Left ventricle myocardium inferior (tissue), 1 donor: Measurements from ENCODE around the gene ADGRF1. TPM values are rescaled to one million over a fixed set of nuclear protein-coding genes. Genes with fewer than 3 reads are reported as not detected.

Source experiments
- DNase-seq: peaks from one replicate; pipeline ENCODE4 v3.0.0-alpha.2; 2020
- H3K27ac ChIP-seq: fragments of 200-600 bp; replicated peaks from 2 replicates; pipeline ENCODE4 v1.8.0; 2021
- H3K27me3 ChIP-seq: fragments of 200-600 bp; 2 replicates; pipeline ENCODE4 v1.8.0; 2021; ENCODE audit warnings: low read depth
- H3K36me3 ChIP-seq: fragments of 200-600 bp; 2 replicates; pipeline ENCODE4 v1.8.0; 2021
- H3K4me1 ChIP-seq: fragments of 200-600 bp; 2 replicates; pipeline ENCODE4 v1.8.0; 2021
- H3K4me3 ChIP-seq: fragments of 200-600 bp; 2 replicates; pipeline ENCODE4 v1.8.0; 2021; ENCODE audit warnings: mild to moderate bottlenecking, moderate library complexity
- H3K9me3 ChIP-seq: fragments of 200-600 bp; replicated peaks from 2 replicates; pipeline ENCODE4 v1.8.0; 2021
- intact Hi-C: fragments of 100-400 bp; cut with micrococcal nuclease; formaldehyde crosslinking; loops from one replicate; pipeline ENCODE4 v1.11.0; 2022
- total RNA-seq: library from RNA; stranded (reverse); fragmentation: NEBNext Ultra II Directional; extraction: Animal tissue kit (Norgen Biotek cat#: 25700); gene quantifications from one replicate; pipeline ENCODE4 v1.2.1, GENCODE V29; 2021
- TF ChIP-seq, protein P1 (sequence below): fragments of 200-600 bp; IDR thresholded peaks from 2 replicates; pipeline ENCODE4 v1.8.0; 2021; ENCODE audit warnings: antibody characterized with exemption, mild to moderate bottlenecking, borderline replicate concordance
- donor health status: DM: no; HTN: yes; CAD: no; lungs with severe emphysema.

ADGRF1 gene
- total RNA-seq, 1 donor from 2014 or later = not detected

GRCh38 chr6:47075168-47075567 lies 33.0 kb upstream of the ADGRF1 start:
- no peak for DNase-seq
- Histone ChIP-seq H3K27ac (peak overlapping the region; percentile 78), H3K9me3 (no peaks in the 10 kb centered on the region), H3K36me3 (no peaks in the 10 kb centered on the region), H3K4me1 (peaks cover 19% of the 10 kb centered on the region), H3K4me3 (no peak overlapping the region), H3K27me3 (peaks cover 43% of the 10 kb centered on the region)
- TF ChIP-seq, protein P1, sequence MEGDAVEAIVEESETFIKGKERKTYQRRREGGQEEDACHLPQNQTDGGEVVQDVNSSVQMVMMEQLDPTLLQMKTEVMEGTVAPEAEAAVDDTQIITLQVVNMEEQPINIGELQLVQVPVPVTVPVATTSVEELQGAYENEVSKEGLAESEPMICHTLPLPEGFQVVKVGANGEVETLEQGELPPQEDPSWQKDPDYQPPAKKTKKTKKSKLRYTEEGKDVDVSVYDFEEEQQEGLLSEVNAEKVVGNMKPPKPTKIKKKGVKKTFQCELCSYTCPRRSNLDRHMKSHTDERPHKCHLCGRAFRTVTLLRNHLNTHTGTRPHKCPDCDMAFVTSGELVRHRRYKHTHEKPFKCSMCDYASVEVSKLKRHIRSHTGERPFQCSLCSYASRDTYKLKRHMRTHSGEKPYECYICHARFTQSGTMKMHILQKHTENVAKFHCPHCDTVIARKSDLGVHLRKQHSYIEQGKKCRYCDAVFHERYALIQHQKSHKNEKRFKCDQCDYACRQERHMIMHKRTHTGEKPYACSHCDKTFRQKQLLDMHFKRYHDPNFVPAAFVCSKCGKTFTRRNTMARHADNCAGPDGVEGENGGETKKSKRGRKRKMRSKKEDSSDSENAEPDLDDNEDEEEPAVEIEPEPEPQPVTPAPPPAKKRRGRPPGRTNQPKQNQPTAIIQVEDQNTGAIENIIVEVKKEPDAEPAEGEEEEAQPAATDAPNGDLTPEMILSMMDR = no peak
- intact Hi-C loops = no loop called here

DNA sequence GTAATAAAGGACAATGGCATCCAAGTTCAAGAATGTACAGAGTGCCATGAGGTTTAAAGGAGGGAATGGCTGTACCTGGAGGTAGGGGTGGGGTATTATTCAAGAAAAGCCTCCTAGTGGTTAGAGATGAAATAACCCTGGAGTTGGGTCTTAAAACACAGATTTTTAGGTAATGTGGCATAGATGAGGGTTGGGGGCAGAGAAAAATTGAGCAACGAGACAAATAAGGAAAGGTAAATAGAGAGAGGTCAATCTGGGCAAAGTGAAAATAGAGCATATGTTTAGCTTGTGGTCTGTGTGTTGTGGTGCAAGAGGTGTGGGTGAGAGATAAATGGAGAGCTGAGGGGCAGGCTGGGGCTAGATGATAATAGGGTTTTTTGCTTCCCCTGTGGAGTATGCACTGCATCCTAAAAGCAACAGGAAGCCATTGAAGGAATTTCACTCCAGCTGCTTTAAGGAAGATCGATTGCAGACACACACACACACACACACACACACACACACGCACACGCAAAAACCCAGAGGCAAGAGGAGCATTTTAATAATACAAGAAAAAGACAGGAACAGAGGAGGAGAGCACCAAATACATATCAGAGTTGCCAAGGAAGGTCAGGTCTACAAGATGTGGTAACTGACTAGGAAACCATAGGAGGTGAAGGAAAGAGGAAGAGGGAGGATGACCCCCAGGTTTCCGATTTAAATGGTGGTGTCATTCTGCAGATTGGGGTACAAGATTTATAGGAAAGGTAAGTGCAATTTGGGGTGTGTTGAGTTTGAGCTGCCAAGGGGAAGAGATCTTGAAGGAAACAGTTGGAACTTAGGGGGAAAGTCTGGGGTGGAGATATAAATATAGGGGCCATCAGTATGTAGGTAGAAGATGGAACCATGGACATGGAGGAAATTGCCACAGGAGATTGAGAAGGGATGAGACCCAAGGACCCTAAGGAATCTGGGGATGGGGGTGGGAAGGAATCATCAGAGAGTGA lies 31.3 kb upstream of the ADGRF1 start:
- no peak overlapping the region for H3K27ac ChIP-seq
- no peaks in the 10 kb centered on the region for H3K9me3 ChIP-seq
- TF ChIP-seq, protein P1 = peak; percentile 18
- peaks cover 26% of the 10 kb centered on the region for H3K27me3 ChIP-seq
- no peak for DNase-seq
- no peak overlapping the region for H3K4me3 ChIP-seq
- no peaks in the 10 kb centered on the region for H3K36me3 ChIP-seq
- peaks cover 19% of the 10 kb centered on the region for H3K4me1 ChIP-seq
- intact Hi-C loops = no loop called here

DNA sequence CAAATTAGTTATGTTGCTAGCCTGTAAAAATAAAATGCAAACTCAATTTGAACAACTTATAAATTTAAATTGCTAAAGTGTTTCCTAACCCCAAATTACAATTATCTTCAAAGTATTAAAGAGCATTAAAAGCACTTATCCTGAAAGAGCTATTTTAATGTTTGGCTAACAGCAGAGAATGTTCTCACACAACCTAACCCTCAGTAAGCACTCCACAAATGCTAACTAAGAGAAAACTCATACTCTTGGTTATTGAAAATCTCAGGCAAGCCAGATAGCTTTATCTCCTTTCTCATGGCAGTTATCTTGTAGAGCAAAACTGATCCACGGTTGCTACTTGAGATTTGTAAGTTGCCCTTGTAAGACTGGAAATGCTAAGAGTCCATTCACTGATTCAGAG lies 30.5 kb upstream of the ADGRF1 start:
- Histone ChIP-seq H3K9me3 (no peaks in the 10 kb centered on the region), H3K27me3 (peaks cover 19% of the 10 kb centered on the region), H3K4me3 (no peak overlapping the region), H3K27ac (no peak overlapping the region), H3K4me1 (peaks cover 19% of the 10 kb centered on the region), H3K36me3 (no peaks in the 10 kb centered on the region)
- TF ChIP-seq, protein P1 = no peak
- intact Hi-C loops = no loop called here
- no peak for DNase-seq

DNA sequence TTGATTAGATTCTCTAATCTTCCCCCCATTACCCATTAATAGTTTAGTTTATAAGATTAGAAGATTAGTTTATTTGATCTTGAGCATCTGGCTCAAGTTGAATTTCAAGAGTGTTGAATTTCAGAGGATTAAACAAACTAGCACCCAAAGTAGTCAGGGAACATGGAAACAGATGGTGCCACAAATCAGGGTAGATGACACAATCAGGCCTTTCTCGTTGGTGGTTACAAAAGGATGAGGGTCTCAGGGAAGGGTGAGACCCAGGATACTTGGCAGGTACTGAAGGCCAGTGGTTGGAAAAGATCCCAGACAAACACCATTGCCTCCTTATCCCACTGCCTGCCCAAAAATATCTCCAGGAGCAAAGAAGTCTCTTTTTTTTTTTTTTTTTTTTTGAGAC lies 29.5 kb upstream of the ADGRF1 start:
- no peak for DNase-seq

DNA sequence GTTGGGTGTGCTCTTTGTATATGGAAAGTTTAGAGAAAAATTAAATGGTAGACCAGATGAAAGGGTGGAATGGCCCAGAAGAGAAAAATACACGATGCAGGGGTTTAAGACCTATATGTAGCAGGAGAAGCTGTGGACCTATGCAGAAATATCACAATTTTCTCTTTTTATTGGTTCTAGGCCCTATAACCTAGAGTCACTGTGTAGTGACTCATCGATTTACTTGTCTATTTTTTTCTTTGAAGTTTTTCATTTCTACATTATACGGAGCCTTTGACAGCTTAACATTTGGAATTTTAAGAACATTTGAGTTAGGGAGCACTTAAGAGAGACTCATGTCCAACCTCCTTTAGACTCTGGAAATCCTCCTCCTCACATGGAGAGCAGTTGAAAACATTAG lies 28.3 kb upstream of the ADGRF1 start:
- no peak for DNase-seq
- Histone ChIP-seq H3K36me3 (no peaks in the 10 kb centered on the region), H3K4me1 (no peaks in the 10 kb centered on the region), H3K27me3 (no peaks in the 10 kb centered on the region), H3K9me3 (no peaks in the 10 kb centered on the region), H3K27ac (no peak overlapping the region), H3K4me3 (no peak overlapping the region)
- TF ChIP-seq, protein P1 = no peak
- intact Hi-C loops = no loop called here

More for the DNA sequence above, 29.5 kb upstream of the ADGRF1 start:
- no peak overlapping the region for H3K4me3 ChIP-seq
- intact Hi-C loops = no loop called here
- TF ChIP-seq, protein P1 = no peak
- peaks cover 11% of the 10 kb centered on the region for H3K4me1 ChIP-seq
- no peaks in the 10 kb centered on the region for H3K9me3 ChIP-seq
- peaks cover 10% of the 10 kb centered on the region for H3K27me3 ChIP-seq
- H3K36me3 ChIP-seq = no peaks in the 10 kb centered on the region
- H3K27ac ChIP-seq = no peak overlapping the region
